GM19438 (cell line): ENCODE data around the gene TENT5C.

Experiments
- ATAC-seq: cut with Tn5 transposase; IDR thresholded peaks from one replicate; pipeline ENCODE4 v1.9.1; 2021; ENCODE audit warnings: low read depth; ENCODE audit not compliant: unreplicated experiment

TENT5C gene

GRCh38 chr1:117572546-117572945 lies 33.3 kb upstream of the TENT5C start:
- ATAC-seq = peak; percentile 62

- no peak for ATAC-seq
These were observed 32.3 kb upstream of the TENT5C start for GRCh38 chr1:117573386-117574023.

- no peak for ATAC-seq
These were observed 31.6 kb upstream of the TENT5C start for GRCh38 chr1:117574161-117574835.

GRCh38 chr1:117575586-117576225 lies 30.1 kb upstream of the TENT5C start:
- no peak for ATAC-seq

- ATAC-seq = no peak
These were observed 29.6 kb upstream of the TENT5C start for GRCh38 chr1:117576236-117576635.

- ATAC-seq = no peak
These were observed 28.5 kb upstream of the TENT5C start for GRCh38 chr1:117577191-117577885.

GRCh38 chr1:117578466-117578865 lies 27.4 kb upstream of the TENT5C start:
- no peak for ATAC-seq

- no peak for ATAC-seq
These were observed 26.5 kb upstream of the TENT5C start for GRCh38 chr1:117579221-117579906.

- no peak for ATAC-seq
These were observed 25.4 kb upstream of the TENT5C start for GRCh38 chr1:117580436-117580835.

- ATAC-seq = no peak
These were observed 25.0 kb upstream of the TENT5C start for GRCh38 chr1:117580882-117581281.

- ATAC-seq = no peak
These were observed 24.4 kb upstream of the TENT5C start for GRCh38 chr1:117581391-117581943.

GRCh38 chr1:117582451-117582850 lies 23.4 kb upstream of the TENT5C start:
- ATAC-seq = no peak

GRCh38 chr1:117583247-117583646 lies 22.6 kb upstream of the TENT5C start:
- ATAC-seq = no peak

GRCh38 chr1:117584181-117584580 lies 21.7 kb upstream of the TENT5C start:
- no peak for ATAC-seq

GRCh38 chr1:117585086-117585485 lies 20.8 kb upstream of the TENT5C start:
- no peak for ATAC-seq

GRCh38 chr1:117586337-117586736 lies 19.5 kb upstream of the TENT5C start:
- no peak for ATAC-seq

- ATAC-seq = no peak
These were observed 18.9 kb upstream of the TENT5C start for GRCh38 chr1:117586747-117587498.

- no peak for ATAC-seq
These were observed 18.1 kb upstream of the TENT5C start for GRCh38 chr1:117587499-117588356.

GRCh38 chr1:117589544-117589943 lies 16.3 kb upstream of the TENT5C start:
- no peak for ATAC-seq
